WTC11 (cell line): ENCODE results near the gene ZNHIT3. TPM values are rescaled to one million over a fixed set of nuclear protein-coding genes. Genes with fewer than 3 reads are reported as not detected.

Source experiments
- ATAC-seq: fragments of 200-7000 bp; cut with Tn5 transposase; 2 replicates; pipeline ENCODE4 v1.10.0; 2021; ENCODE audit warnings: mild to moderate bottlenecking, moderate library complexity
- CTCF ChIA-PET: fragments of 300-600 bp; sonication (Branson Sonifier 250); formaldehyde crosslinking; loops from one replicate; lab custom pipeline; 2021; ENCODE audit warnings: antibody characterized with exemption; lab: Charles Lee
- POLR2A ChIA-PET: fragments of 350-600 bp; sonication (Branson Sonifier 250); formaldehyde crosslinking; loops from one replicate; lab custom pipeline; 2021; ENCODE audit warnings: antibody characterized with exemption; lab: Charles Lee
- DNase-seq: peaks from one replicate; pipeline ENCODE4 v3.0.0; 2021; ENCODE audit warnings: low spot score
- H3K27ac Mint-ChIP-seq: 2 replicates; pipeline ENCODE4 v1.8.0; 2021; ENCODE audit warnings: mixed read lengths
- H3K27me3 Mint-ChIP-seq: 2 replicates; pipeline ENCODE4 v1.8.0; 2021; ENCODE audit warnings: low read depth, mild to moderate bottlenecking, moderate library complexity, mixed read lengths
- H3K36me3 Mint-ChIP-seq: 2 replicates; pipeline ENCODE4 v1.8.0; 2021; ENCODE audit warnings: mixed read lengths
- H3K4me1 Mint-ChIP-seq: 2 replicates; pipeline ENCODE4 v1.8.0; 2022; ENCODE audit warnings: mixed read lengths
- H3K4me3 Mint-ChIP-seq: 2 replicates; pipeline ENCODE4 v1.8.0; 2021; ENCODE audit warnings: mild to moderate bottlenecking, moderate library complexity, mixed read lengths
- H3K9me3 Mint-ChIP-seq: 2 replicates; pipeline ENCODE4 v1.8.0; 2021; ENCODE audit warnings: mixed read lengths
- ARID4B ChIP-seq: sonication (generic); formaldehyde crosslinking; IDR thresholded peaks from 2 replicates; pipeline ENCODE4 v1.8.0; 2023; ENCODE audit warnings: missing genetic modification reagents, mild to moderate bottlenecking, borderline replicate concordance
- ATF2 ChIP-seq: sonication (generic); formaldehyde crosslinking; IDR thresholded peaks from 2 replicates; pipeline ENCODE4 v1.8.1; 2022; ENCODE audit warnings: low read depth, missing genetic modification reagents, borderline replicate concordance
- CBFB ChIP-seq: sonication (generic); formaldehyde crosslinking; IDR thresholded peaks from 2 replicates; pipeline ENCODE4 v1.8.1; 2022; ENCODE audit warnings: mild to moderate bottlenecking, low read depth, missing genetic modification reagents
- CDX4 ChIP-seq: fragments of 250-450 bp; sonication (Bioruptor Pico); IDR thresholded peaks from 2 replicates; pipeline ENCODE4 v1.9.0; 2021; ENCODE audit warnings: moderate library complexity, mild to moderate bottlenecking, inconsistent platforms, borderline replicate concordance
- FOXP4 ChIP-seq: sonication (generic); formaldehyde crosslinking; IDR thresholded peaks from 2 replicates; pipeline ENCODE4 v1.8.0; 2022; ENCODE audit warnings: mild to moderate bottlenecking, missing genetic modification reagents
- JUN ChIP-seq: sonication (generic); formaldehyde crosslinking; IDR thresholded peaks from 2 replicates; pipeline ENCODE4 v1.8.0; 2023; ENCODE audit warnings: mild to moderate bottlenecking, missing genetic modification reagents
- TEAD4 ChIP-seq: sonication (generic); formaldehyde crosslinking; IDR thresholded peaks from 2 replicates; pipeline ENCODE4 v1.8.0; 2022; ENCODE audit warnings: mild to moderate bottlenecking, missing genetic modification reagents
- ZNF121 ChIP-seq: sonication (generic); formaldehyde crosslinking; IDR thresholded peaks from 2 replicates; pipeline ENCODE4 v1.8.0; 2023; ENCODE audit warnings: missing genetic modification reagents
- ZNF425 ChIP-seq: fragments of 250-450 bp; sonication (Bioruptor Pico); conservative IDR thresholded peaks from 2 replicates; pipeline ENCODE4 v1.9.0; 2021; ENCODE audit warnings: mild to moderate bottlenecking
- ZNF512 ChIP-seq: sonication (generic); formaldehyde crosslinking; IDR thresholded peaks from 2 replicates; pipeline ENCODE4 v1.8.1; 2022; ENCODE audit warnings: missing genetic modification reagents, borderline replicate concordance
- ZSCAN18 ChIP-seq: fragments of 250-450 bp; sonication (Bioruptor Pico); IDR thresholded peaks from 2 replicates; pipeline ENCODE4 v2.1.2; 2022; ENCODE audit warnings: mild to moderate bottlenecking, moderate library complexity
- total RNA-seq: library from RNA; stranded (reverse); gene quantifications from 3 replicates; pipeline ENCODE4 v1.2.3, GENCODE V29; 2021
- TF ChIP-seq, protein P1 (sequence below): fragments of 250-450 bp; sonication (Bioruptor Pico); IDR thresholded peaks from 2 replicates; pipeline ENCODE4 v1.9.0; 2021; ENCODE audit warnings: mild to moderate bottlenecking, borderline replicate concordance
- TF ChIP-seq, protein P2 (sequence below): sonication (generic); formaldehyde crosslinking; IDR thresholded peaks from 2 replicates; pipeline ENCODE4 v1.8.1; 2023; ENCODE audit warnings: mild to moderate bottlenecking, missing genetic modification reagents

Gene ZNHIT3
- total RNA-seq, 1 experiment from 2014 or later: 47.0 TPM

DNA sequence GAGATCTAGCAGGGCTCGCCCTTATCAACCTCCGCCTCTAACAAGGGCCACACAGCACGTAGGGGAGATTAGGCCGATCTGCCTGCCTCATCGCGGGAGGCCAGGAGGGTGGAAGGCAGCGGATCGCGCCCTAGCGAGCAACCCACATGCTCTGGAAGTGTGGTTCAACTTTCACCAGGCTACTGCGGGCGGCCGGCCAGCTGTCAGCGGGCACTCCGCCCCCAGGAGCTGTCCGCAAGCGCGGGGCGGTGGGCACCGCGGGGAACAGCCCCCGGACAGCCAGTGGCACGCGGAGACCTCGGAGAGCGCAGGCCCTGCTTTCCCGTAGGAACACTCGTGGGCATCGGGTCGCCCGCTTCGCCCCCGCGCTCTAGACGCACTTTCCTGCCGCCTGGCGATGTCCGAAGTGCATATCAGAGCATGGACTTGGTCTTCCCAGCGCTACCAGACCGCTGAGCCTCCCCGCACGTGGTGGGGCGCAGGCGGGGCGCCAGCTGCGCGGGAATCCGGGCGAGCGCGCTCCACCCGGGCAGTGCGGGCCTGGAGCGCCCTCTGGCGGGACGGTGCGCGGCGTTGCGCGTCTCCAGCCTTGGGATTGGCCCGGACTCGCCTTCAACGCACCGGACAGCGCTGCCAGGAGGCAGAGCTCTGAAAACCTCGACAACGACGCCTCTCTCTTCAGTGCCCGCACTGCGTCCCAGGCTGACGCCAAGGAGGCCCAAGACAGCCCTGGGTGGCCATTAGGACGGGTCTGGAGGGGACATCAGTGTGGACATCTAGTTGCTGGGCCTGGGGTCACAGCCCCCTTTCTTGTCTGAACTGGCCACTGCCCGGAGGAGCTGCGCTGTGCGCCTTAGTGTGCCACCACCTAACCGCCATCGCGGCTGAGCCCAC is 3.6 kb upstream of the ZNHIT3 start:
- Mint-ChIP-seq H3K27me3 (peaks cover 64% of the 10 kb centered on the region), H3K9me3 (no peaks in the 10 kb centered on the region), H3K4me1 (peaks cover 29% of the 10 kb centered on the region), H3K4me3 (peak overlapping the region; percentile 35), H3K27ac (no peak overlapping the region), H3K36me3 (no peaks in the 10 kb centered on the region; the same call in 1 of the 2 replicates)
- ChIA-PET POLR2A (no interaction called here), CTCF (interaction anchor here (0.5 to 2.9 kb wide), 32 partner anchors 11 to 719 kb away, joined by 3 to 24 read pairs (median 4); partner anchors contain the start of genes CCL16, MRM1, MYO19 and PIGW)
- DNase-seq (peak; percentile 93), ATAC-seq (peak; percentile 82)
- no peak for TF ChIP-seq ZNF425 (CRISPR knock-in tag)
- no peak for TF ChIP-seq CDX4 (CRISPR knock-in tag)
- TF ChIP-seq ZNF121: peak; percentile 76; the same call in 1 of the 2 replicates
- peak; percentile 97 for TF ChIP-seq TEAD4 (CRISPR knock-in tag)
- TF ChIP-seq FOXP4: peak; percentile 99
- TF ChIP-seq JUN (CRISPR knock-in tag): peak; percentile 99
- TF ChIP-seq ZSCAN18: no peak
- TF ChIP-seq, protein P1, sequence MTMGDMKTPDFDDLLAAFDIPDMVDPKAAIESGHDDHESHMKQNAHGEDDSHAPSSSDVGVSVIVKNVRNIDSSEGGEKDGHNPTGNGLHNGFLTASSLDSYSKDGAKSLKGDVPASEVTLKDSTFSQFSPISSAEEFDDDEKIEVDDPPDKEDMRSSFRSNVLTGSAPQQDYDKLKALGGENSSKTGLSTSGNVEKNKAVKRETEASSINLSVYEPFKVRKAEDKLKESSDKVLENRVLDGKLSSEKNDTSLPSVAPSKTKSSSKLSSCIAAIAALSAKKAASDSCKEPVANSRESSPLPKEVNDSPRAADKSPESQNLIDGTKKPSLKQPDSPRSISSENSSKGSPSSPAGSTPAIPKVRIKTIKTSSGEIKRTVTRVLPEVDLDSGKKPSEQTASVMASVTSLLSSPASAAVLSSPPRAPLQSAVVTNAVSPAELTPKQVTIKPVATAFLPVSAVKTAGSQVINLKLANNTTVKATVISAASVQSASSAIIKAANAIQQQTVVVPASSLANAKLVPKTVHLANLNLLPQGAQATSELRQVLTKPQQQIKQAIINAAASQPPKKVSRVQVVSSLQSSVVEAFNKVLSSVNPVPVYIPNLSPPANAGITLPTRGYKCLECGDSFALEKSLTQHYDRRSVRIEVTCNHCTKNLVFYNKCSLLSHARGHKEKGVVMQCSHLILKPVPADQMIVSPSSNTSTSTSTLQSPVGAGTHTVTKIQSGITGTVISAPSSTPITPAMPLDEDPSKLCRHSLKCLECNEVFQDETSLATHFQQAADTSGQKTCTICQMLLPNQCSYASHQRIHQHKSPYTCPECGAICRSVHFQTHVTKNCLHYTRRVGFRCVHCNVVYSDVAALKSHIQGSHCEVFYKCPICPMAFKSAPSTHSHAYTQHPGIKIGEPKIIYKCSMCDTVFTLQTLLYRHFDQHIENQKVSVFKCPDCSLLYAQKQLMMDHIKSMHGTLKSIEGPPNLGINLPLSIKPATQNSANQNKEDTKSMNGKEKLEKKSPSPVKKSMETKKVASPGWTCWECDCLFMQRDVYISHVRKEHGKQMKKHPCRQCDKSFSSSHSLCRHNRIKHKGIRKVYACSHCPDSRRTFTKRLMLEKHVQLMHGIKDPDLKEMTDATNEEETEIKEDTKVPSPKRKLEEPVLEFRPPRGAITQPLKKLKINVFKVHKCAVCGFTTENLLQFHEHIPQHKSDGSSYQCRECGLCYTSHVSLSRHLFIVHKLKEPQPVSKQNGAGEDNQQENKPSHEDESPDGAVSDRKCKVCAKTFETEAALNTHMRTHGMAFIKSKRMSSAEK: 0 out of 2 replicates have a peak, but pooled peaks have one; percentile 22
- TF ChIP-seq, protein P2, sequence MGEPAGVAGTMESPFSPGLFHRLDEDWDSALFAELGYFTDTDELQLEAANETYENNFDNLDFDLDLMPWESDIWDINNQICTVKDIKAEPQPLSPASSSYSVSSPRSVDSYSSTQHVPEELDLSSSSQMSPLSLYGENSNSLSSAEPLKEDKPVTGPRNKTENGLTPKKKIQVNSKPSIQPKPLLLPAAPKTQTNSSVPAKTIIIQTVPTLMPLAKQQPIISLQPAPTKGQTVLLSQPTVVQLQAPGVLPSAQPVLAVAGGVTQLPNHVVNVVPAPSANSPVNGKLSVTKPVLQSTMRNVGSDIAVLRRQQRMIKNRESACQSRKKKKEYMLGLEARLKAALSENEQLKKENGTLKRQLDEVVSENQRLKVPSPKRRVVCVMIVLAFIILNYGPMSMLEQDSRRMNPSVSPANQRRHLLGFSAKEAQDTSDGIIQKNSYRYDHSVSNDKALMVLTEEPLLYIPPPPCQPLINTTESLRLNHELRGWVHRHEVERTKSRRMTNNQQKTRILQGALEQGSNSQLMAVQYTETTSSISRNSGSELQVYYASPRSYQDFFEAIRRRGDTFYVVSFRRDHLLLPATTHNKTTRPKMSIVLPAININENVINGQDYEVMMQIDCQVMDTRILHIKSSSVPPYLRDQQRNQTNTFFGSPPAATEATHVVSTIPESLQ (CRISPR knock-in tag): peak; percentile 77; the same call in 1 of the 2 replicates
- peak; percentile 94 for TF ChIP-seq ATF2 (CRISPR knock-in tag)
- TF ChIP-seq ARID4B: peak; percentile 100
- peak; percentile 93 for TF ChIP-seq ZNF512 (CRISPR knock-in tag)
- peak; percentile 98 for TF ChIP-seq CBFB (CRISPR knock-in tag)
